HepG2 (cell line): ENCODE measurements around the gene NFKBIA. TPM values are rescaled to one million over a fixed set of nuclear protein-coding genes. Genes with fewer than 3 reads are reported as not detected.

Source experiments
- DR1 ChIP-seq: sonication (generic); formaldehyde crosslinking; IDR thresholded peaks from 2 replicates; pipeline ENCODE4 v1.8.0; 2021; ENCODE audit warnings: mild to moderate bottlenecking, missing genetic modification reagents, inconsistent platforms
- EEA1 ChIP-seq: sonication (generic); formaldehyde crosslinking; IDR thresholded peaks from 2 replicates; pipeline ENCODE4 v1.5.1; 2020; ENCODE audit warnings: mild to moderate bottlenecking, missing genetic modification reagents, borderline replicate concordance
- FOXO1 ChIP-seq: sonication (generic); formaldehyde crosslinking; IDR thresholded peaks from 2 replicates; pipeline ENCODE4 v1.4.0; 2020; ENCODE audit warnings: missing genetic modification reagents
- HHEX ChIP-seq: IDR thresholded peaks from 2 replicates; pipeline ENCODE4 v1.6.1; 2016; ENCODE audit warnings: control low read depth
- KDM4B ChIP-seq: sonication (generic); formaldehyde crosslinking; IDR thresholded peaks from 2 replicates; pipeline ENCODE4 v1.4.0; 2020; ENCODE audit warnings: missing genetic modification reagents
- MEIS2 ChIP-seq: sonication (generic); formaldehyde crosslinking; IDR thresholded peaks from 2 replicates; pipeline ENCODE4 v1.9.0; 2021; ENCODE audit warnings: mild to moderate bottlenecking, missing genetic modification reagents
- MIER3 ChIP-seq: IDR thresholded peaks from 2 replicates; pipeline ENCODE4 v1.6.1; 2016; ENCODE audit warnings: missing compliant biosample characterization, borderline replicate concordance
- NCOA2 ChIP-seq: sonication (generic); formaldehyde crosslinking; IDR thresholded peaks from 2 replicates; pipeline ENCODE4 v1.8.0; 2022; ENCODE audit warnings: inconsistent platforms
- NFRKB ChIP-seq: fragments of 450-650 bp; IDR thresholded peaks from 2 replicates; pipeline ENCODE4 v1.6.1; 2017
- PCBP1 ChIP-seq: fragments of 200-400 bp; formaldehyde crosslinking; IDR thresholded peaks from 2 replicates; pipeline ENCODE4 v1.6.1; 2017; ENCODE audit warnings: mild to moderate bottlenecking, low read depth, low read length, borderline replicate concordance
- TBX2 ChIP-seq: sonication (generic); formaldehyde crosslinking; IDR thresholded peaks from 2 replicates; pipeline ENCODE4 v1.5.0; 2020; ENCODE audit warnings: missing genetic modification reagents, mild to moderate bottlenecking, borderline replicate concordance
- ZNF329 ChIP-seq: sonication (generic); formaldehyde crosslinking; IDR thresholded peaks from 2 replicates; pipeline ENCODE4 v1.9.0; 2021; ENCODE audit warnings: low read depth, mild to moderate bottlenecking, missing genetic modification reagents
- ZNF563 ChIP-seq: sonication (generic); formaldehyde crosslinking; IDR thresholded peaks from 2 replicates; pipeline ENCODE4 v1.8.0; 2022; ENCODE audit warnings: mild to moderate bottlenecking, moderate library complexity, missing genetic modification reagents
- ZNF614 ChIP-seq: IDR thresholded peaks from 2 replicates; pipeline ENCODE4 v1.6.1; 2018; ENCODE audit warnings: missing biosample characterization, missing genetic modification reagents, inconsistent platforms, borderline replicate concordance
- ZSCAN21 ChIP-seq: sonication (generic); formaldehyde crosslinking; IDR thresholded peaks from 2 replicates; pipeline ENCODE4 v1.8.0; 2022; ENCODE audit warnings: mild to moderate bottlenecking, missing genetic modification reagents, moderate library complexity, borderline replicate concordance
- polyA plus RNA-seq, 8 experiments: library from polyadenylated mRNA; depleted of rRNA in 3 of 8; stranded (reverse) in 7 of 8; unstranded in 1 of 8; fragments of >200 nt; fragmentation: Illumina TruSeq in 4 of 8; extraction: Trizol in 4 of 8; gene quantifications; 2 replicates each; pipeline versions ENCODE4 v1.2.1 to v1.2.3, GENCODE V29; 2011 to 2016; ENCODE audit warnings: low read depth in 4 of 8, missing spikeins in 1 of 8, mixed read lengths in 1 of 8; ENCODE audit not compliant: insufficient read depth in 1 of 8
- total RNA-seq, 5 experiments: library from RNA; depleted of rRNA; stranded (reverse); fragments of >200 nt; fragmentation: Illumina TruSeq; extraction: Trizol; gene quantifications; 2 replicates each; pipeline ENCODE4 v1.2.3, GENCODE V29; 2016; ENCODE audit warnings: low read depth in 1 of 5
- TF ChIP-seq, protein P1 (sequence below): sonication (generic); formaldehyde crosslinking; IDR thresholded peaks from 2 replicates; pipeline ENCODE4 v1.5.1; 2020; ENCODE audit warnings: missing genetic modification reagents, mild to moderate bottlenecking, borderline replicate concordance
- TF ChIP-seq, protein P2 (sequence below): sonication (generic); formaldehyde crosslinking; IDR thresholded peaks from 2 replicates; pipeline ENCODE4 v1.9.0; 2021; ENCODE audit warnings: missing genetic modification reagents, borderline replicate concordance
- TF ChIP-seq, protein P3 (sequence below): IDR thresholded peaks from 2 replicates; pipeline ENCODE4 v1.6.1; 2012; ENCODE audit warnings: inconsistent platforms
- TF ChIP-seq, protein P4 (sequence below): sonication (generic); formaldehyde crosslinking; IDR thresholded peaks from 2 replicates; pipeline ENCODE4 v1.9.0; 2021; ENCODE audit warnings: missing genetic modification reagents, mild to moderate bottlenecking, borderline replicate concordance
- TF ChIP-seq, protein P5 (sequence below): IDR thresholded peaks from 2 replicates; pipeline ENCODE4 v1.6.1; 2016; ENCODE audit warnings: missing biosample characterization, missing genetic modification reagents, low read depth

NFKBIA gene
- total and polyA plus RNA-seq, 2 of the 13 experiments (the other 11 are each of a cell fraction or from before 2014, with no cell fraction given) = 197 to 319 TPM

DNA sequence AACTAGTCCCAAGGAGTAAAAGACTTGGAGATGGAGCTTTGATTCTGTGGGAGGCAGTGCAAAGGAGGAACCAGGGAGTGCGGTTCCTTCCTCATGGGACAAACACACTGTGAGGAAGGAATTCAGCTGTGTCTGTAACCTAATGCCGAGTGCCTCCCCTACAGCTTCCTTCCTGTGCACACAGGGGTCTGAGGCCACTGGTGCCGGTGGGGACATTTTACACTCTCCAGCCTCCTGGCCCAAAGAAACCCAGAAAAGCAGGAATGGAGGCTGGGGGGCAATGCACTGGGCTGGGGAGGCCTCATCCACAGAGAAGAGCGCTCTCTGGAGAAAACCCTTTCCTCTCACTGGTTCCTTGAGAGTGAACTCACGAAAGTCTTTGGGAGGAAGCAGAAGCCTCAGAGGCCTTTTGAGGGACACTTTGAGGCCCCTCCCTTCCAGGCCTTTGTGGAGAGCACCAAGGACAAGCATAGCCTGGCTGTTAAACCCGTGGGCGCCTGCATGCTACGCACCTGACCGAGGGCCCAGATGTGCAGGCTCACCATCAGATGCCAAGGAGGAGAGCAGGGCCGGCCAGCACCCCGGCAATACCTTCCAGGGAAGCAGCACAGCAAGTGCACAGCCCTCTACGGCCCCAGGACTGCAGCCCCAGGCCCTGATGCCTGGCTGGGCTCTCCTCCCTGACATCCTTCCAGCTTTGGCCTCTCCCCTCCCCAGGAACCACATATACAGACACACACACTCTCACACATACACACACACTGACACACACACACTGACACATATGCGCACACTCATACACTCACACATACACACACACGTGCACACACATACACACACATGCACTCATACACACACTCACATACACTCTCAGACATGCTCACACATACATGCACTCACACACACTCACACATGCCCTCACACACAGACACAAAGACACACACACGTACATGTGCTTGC, 52.0 kb downstream of the NFKBIA start (continued):
- no peak for TF ChIP-seq FOXO1 (CRISPR knock-in tag)
- TF ChIP-seq ZSCAN21 (CRISPR knock-in tag) = 0 out of 2 replicates have a peak, but pooled peaks have one; percentile 39
- TF ChIP-seq ZNF614 (CRISPR knock-in tag) = peak; percentile 9; the same call in 1 of the 2 replicates
- TF ChIP-seq PCBP1 = no peak
- TF ChIP-seq, protein P1, sequence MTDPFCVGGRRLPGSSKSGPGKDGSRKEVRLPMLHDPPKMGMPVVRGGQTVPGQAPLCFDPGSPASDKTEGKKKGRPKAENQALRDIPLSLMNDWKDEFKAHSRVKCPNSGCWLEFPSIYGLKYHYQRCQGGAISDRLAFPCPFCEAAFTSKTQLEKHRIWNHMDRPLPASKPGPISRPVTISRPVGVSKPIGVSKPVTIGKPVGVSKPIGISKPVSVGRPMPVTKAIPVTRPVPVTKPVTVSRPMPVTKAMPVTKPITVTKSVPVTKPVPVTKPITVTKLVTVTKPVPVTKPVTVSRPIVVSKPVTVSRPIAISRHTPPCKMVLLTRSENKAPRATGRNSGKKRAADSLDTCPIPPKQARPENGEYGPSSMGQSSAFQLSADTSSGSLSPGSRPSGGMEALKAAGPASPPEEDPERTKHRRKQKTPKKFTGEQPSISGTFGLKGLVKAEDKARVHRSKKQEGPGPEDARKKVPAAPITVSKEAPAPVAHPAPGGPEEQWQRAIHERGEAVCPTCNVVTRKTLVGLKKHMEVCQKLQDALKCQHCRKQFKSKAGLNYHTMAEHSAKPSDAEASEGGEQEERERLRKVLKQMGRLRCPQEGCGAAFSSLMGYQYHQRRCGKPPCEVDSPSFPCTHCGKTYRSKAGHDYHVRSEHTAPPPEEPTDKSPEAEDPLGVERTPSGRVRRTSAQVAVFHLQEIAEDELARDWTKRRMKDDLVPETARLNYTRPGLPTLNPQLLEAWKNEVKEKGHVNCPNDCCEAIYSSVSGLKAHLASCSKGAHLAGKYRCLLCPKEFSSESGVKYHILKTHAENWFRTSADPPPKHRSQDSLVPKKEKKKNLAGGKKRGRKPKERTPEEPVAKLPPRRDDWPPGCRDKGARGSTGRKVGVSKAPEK (CRISPR knock-in tag) = peak; percentile 54; the same call in 1 of the 2 replicates
- TF ChIP-seq KDM4B = no peak
- no peak for TF ChIP-seq ZNF329 (CRISPR knock-in tag)
- no peak for TF ChIP-seq HHEX (CRISPR knock-in tag)
- TF ChIP-seq, protein P2, sequence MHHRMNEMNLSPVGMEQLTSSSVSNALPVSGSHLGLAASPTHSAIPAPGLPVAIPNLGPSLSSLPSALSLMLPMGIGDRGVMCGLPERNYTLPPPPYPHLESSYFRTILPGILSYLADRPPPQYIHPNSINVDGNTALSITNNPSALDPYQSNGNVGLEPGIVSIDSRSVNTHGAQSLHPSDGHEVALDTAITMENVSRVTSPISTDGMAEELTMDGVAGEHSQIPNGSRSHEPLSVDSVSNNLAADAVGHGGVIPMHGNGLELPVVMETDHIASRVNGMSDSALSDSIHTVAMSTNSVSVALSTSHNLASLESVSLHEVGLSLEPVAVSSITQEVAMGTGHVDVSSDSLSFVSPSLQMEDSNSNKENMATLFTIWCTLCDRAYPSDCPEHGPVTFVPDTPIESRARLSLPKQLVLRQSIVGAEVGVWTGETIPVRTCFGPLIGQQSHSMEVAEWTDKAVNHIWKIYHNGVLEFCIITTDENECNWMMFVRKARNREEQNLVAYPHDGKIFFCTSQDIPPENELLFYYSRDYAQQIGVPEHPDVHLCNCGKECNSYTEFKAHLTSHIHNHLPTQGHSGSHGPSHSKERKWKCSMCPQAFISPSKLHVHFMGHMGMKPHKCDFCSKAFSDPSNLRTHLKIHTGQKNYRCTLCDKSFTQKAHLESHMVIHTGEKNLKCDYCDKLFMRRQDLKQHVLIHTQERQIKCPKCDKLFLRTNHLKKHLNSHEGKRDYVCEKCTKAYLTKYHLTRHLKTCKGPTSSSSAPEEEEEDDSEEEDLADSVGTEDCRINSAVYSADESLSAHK (CRISPR knock-in tag) = no peak
- TF ChIP-seq MIER3 = no peak
- TF ChIP-seq TBX2 (CRISPR knock-in tag) = no peak
- TF ChIP-seq, protein P3, sequence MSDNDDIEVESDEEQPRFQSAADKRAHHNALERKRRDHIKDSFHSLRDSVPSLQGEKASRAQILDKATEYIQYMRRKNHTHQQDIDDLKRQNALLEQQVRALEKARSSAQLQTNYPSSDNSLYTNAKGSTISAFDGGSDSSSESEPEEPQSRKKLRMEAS = no peak
- no peak for TF ChIP-seq NFRKB
- TF ChIP-seq, protein P4, sequence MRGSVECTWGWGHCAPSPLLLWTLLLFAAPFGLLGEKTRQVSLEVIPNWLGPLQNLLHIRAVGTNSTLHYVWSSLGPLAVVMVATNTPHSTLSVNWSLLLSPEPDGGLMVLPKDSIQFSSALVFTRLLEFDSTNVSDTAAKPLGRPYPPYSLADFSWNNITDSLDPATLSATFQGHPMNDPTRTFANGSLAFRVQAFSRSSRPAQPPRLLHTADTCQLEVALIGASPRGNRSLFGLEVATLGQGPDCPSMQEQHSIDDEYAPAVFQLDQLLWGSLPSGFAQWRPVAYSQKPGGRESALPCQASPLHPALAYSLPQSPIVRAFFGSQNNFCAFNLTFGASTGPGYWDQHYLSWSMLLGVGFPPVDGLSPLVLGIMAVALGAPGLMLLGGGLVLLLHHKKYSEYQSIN (CRISPR knock-in tag) = no peak
- peak; percentile 82; the same call in 1 of the 2 replicates for TF ChIP-seq EEA1 (CRISPR knock-in tag)
- no peak for TF ChIP-seq DR1 (CRISPR knock-in tag)
- TF ChIP-seq MEIS2 (CRISPR knock-in tag) = no peak
- TF ChIP-seq ZNF563 (CRISPR knock-in tag) = no peak
- no peak for TF ChIP-seq NCOA2 (CRISPR knock-in tag)
- TF ChIP-seq, protein P5, sequence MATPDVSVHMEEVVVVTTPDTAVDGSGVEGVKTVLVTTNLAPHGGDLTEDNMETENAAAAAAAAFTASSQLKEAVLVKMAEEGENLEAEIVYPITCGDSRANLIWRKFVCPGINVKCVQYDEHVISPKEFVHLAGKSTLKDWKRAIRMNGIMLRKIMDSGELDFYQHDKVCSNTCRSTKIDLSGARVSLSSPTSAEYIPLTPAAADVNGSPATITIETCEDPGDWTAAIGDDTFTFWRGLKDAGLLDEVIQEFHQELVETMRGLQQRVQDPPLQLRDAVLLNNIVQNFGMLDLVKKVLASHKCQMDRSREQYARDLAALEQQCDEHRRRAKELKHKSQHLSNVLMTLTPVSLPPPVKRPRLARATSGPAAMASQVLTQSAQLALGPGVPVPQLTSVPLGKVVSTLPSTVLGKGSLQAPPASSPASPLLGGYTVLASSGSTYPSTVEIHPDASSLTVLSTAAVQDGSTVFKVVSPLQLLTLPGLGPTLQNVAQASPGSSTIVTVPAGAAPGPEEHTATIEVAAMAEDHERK (CRISPR knock-in tag) = no peak
